KMS-11 (cell line): ENCODE results near the gene WDR72.

ENCODE experiments used
- H2AFZ ChIP-seq: fragments of 200-600 bp; sonication (generic); 2 replicates; pipeline ENCODE4 v1.6.1; 2016; ENCODE audit warnings: antibody characterized with exemption, mixed run types, low read depth
- H3K27ac ChIP-seq: fragments of 200-600 bp; sonication (generic); 2 replicates; pipeline ENCODE4 v1.6.1; 2016; ENCODE audit warnings: mild to moderate bottlenecking, mixed run types
- H3K27me3 ChIP-seq: fragments of 200-600 bp; sonication (generic); 2 replicates; pipeline ENCODE4 v1.6.1; 2017; ENCODE audit warnings: mild to moderate bottlenecking, low read depth, mixed run types, moderate library complexity; ENCODE audit not compliant: insufficient read depth
- H3K36me3 ChIP-seq: fragments of 200-600 bp; sonication (generic); 2 replicates; pipeline ENCODE4 v1.6.1; 2017; ENCODE audit warnings: mild to moderate bottlenecking, mixed run types; ENCODE audit not compliant: insufficient read depth
- H3K4me1 ChIP-seq: fragments of 200-600 bp; sonication (generic); 2 replicates; pipeline ENCODE4 v1.6.1; 2016; ENCODE audit warnings: mild to moderate bottlenecking, low read depth, mixed run types; ENCODE audit not compliant: poor library complexity, severe bottlenecking
- H3K4me2 ChIP-seq: fragments of 200-600 bp; sonication (generic); 2 replicates; pipeline ENCODE4 v1.7.0; 2016; ENCODE audit warnings: mild to moderate bottlenecking, mixed run types
- H3K4me3 ChIP-seq: fragments of 200-600 bp; sonication (generic); IDR thresholded peaks from 2 replicates; pipeline ENCODE4 v1.6.1; 2017; ENCODE audit warnings: low read depth, low read length, mixed read lengths; ENCODE audit not compliant: insufficient read depth
- H3K79me2 ChIP-seq: fragments of 200-600 bp; sonication (generic); 2 replicates; pipeline ENCODE4 v1.6.1; 2016; ENCODE audit warnings: low read depth, mixed run types; ENCODE audit not compliant: insufficient read depth
- H3K9ac ChIP-seq: fragments of 200-600 bp; sonication (generic); 2 replicates; pipeline ENCODE4 v1.6.1; 2016; ENCODE audit warnings: mild to moderate bottlenecking, mixed run types
- H4K20me1 ChIP-seq: fragments of 200-600 bp; sonication (generic); 2 replicates; pipeline ENCODE4 v1.6.1; 2016; ENCODE audit warnings: mild to moderate bottlenecking, mixed run types; ENCODE audit not compliant: insufficient read depth
- TF ChIP-seq, protein P1 (sequence below): fragments of 200-600 bp; sonication (generic); conservative IDR thresholded peaks from 2 replicates; pipeline ENCODE4 v1.6.1; 2017; ENCODE audit warnings: low read depth, mild to moderate bottlenecking, antibody characterized with exemption, low read length, moderate library complexity, mixed read lengths

Gene WDR72

DNA sequence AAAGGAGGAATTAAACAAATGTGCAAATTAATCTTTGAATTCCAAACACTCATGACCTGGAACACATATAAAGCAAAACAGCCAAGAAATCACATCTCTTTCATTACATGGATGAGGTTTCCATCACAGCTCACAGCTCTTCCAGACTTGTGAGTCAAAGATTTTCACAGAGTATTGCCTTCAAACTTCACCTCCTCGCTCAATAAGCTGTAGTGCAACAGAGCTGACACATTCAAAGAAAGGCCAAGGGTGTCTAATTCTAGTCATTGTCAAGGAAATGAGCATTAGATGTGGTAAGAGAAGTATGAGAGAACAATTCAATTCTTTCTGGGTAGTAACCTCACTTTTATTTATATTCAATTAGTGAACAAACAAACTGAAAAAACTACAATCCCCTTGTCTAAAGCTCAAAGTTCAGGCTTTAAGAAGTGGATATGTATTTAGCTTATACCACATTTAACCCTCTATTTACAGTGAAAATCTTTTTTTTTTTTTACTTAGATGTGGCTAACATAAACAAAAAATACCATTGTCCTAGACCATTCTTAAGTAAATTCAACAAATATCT is 11.9 kb downstream of the WDR72 start:
- no peak overlapping the region for H3K4me3 ChIP-seq
- TF ChIP-seq, protein P1, sequence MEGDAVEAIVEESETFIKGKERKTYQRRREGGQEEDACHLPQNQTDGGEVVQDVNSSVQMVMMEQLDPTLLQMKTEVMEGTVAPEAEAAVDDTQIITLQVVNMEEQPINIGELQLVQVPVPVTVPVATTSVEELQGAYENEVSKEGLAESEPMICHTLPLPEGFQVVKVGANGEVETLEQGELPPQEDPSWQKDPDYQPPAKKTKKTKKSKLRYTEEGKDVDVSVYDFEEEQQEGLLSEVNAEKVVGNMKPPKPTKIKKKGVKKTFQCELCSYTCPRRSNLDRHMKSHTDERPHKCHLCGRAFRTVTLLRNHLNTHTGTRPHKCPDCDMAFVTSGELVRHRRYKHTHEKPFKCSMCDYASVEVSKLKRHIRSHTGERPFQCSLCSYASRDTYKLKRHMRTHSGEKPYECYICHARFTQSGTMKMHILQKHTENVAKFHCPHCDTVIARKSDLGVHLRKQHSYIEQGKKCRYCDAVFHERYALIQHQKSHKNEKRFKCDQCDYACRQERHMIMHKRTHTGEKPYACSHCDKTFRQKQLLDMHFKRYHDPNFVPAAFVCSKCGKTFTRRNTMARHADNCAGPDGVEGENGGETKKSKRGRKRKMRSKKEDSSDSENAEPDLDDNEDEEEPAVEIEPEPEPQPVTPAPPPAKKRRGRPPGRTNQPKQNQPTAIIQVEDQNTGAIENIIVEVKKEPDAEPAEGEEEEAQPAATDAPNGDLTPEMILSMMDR: no peak
- no peaks in the 10 kb centered on the region for H3K27me3 ChIP-seq
- H3K4me2 ChIP-seq: no peak overlapping the region
- no peaks in the 10 kb centered on the region for H3K36me3 ChIP-seq
- no peak overlapping the region for H3K9ac ChIP-seq
- H3K27ac ChIP-seq: no peak overlapping the region
- H3K79me2 ChIP-seq: no peaks in the 10 kb centered on the region
- H2AFZ ChIP-seq: no peak overlapping the region
- no peaks in the 10 kb centered on the region for H3K4me1 ChIP-seq
- H4K20me1 ChIP-seq: no peaks in the 10 kb centered on the region

DNA sequence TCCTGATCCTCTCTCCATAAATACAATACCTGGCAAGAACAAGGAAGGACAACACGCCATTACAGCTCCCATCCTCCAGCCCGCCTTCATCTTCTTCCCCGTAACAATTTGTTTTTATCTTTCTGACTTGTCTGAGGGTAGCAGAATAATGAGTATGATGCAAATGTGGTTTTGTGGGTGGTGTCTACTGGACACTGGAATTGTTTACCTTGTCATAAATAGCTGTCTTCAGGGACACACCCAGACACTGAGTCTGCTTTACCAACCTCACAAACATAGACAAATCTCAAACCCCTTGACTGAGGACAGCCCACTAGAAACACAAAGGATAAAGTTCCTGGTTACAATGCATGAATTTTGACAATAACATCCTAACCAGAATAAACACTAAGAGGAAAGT is 13.4 kb downstream of the WDR72 start:
- Histone ChIP-seq H4K20me1 (no peaks in the 10 kb centered on the region), H3K27ac (no peak overlapping the region), H2AFZ (no peak overlapping the region), H3K4me1 (no peaks in the 10 kb centered on the region), H3K4me3 (no peak overlapping the region), H3K79me2 (no peaks in the 10 kb centered on the region), H3K4me2 (no peak overlapping the region), H3K36me3 (no peaks in the 10 kb centered on the region), H3K9ac (no peak overlapping the region), H3K27me3 (no peaks in the 10 kb centered on the region)
- TF ChIP-seq, protein P1: no peak

DNA sequence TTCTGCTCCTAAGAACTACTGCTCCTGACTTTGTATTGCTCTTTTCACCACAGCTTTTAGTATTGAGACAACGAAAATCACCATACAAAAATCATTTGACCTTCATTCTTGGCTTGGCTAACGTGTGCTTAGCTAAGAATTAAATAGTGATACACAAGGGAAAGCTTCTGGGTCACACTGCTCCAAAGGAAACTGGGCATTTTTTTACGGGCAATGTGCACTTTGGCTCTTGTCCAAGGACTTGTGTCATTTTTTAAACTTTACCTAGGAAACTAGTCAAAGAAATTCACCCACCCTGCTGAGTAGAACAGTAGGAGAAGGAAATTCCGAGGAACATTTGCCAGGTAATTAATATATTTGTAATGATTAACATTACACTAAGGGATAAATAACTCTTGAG is 19.8 kb downstream of the WDR72 start:
- H3K27ac ChIP-seq: no peak overlapping the region
- no peak overlapping the region for H3K4me3 ChIP-seq
- H3K27me3 ChIP-seq: no peaks in the 10 kb centered on the region
- H2AFZ ChIP-seq: no peak overlapping the region
- TF ChIP-seq, protein P1: no peak
- no peaks in the 10 kb centered on the region for H4K20me1 ChIP-seq
- no peaks in the 10 kb centered on the region for H3K4me1 ChIP-seq
- H3K4me2 ChIP-seq: no peak overlapping the region
- H3K79me2 ChIP-seq: no peaks in the 10 kb centered on the region
- no peak overlapping the region for H3K9ac ChIP-seq
- no peaks in the 10 kb centered on the region for H3K36me3 ChIP-seq

DNA sequence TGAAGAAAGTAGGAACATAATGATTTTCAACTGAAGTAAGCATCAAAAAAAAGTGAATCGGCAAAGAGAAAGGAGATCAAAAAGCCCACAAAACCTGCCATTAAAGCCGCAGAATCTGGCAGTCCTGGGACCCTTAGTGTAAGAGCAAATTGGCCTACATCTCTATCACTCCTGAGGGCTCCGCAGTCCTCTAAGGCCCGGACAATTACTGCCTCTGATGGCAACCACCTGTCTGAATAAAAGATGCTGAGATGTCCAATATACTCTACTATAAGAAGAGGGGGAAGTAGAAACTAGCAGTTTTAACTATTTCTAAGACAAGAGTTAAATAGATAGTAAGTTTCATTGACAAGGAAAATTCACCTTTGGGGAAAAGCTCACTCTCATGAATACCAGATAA is 20.3 kb downstream of the WDR72 start:
- H3K4me3 ChIP-seq: no peak overlapping the region
- TF ChIP-seq, protein P1: no peak
- H3K4me1 ChIP-seq: no peaks in the 10 kb centered on the region
- no peak overlapping the region for H2AFZ ChIP-seq
- no peak overlapping the region for H3K9ac ChIP-seq
- H3K27ac ChIP-seq: no peak overlapping the region
- no peaks in the 10 kb centered on the region for H4K20me1 ChIP-seq
- H3K27me3 ChIP-seq: no peaks in the 10 kb centered on the region; the same call in 1 of the 2 replicates
- no peaks in the 10 kb centered on the region for H3K79me2 ChIP-seq
- H3K36me3 ChIP-seq: no peaks in the 10 kb centered on the region
- H3K4me2 ChIP-seq: no peak overlapping the region
